IMR-90 (cell line): ENCODE data around the gene B3GNT9. TPM values are rescaled to one million over a fixed set of nuclear protein-coding genes. Genes with fewer than 3 reads are reported as not detected.

ENCODE experiments used
- ATAC-seq: fragments of 200-7000 bp; cut with Tn5 transposase; 2 replicates; pipeline ENCODE4 v1.9.1; 2020; ENCODE audit warnings: low read depth, mild to moderate bottlenecking, moderate library complexity
- BruUV-seq: library from RNA; stranded (reverse); fragments of 400-500 nt; replicated peaks from 2 replicates; lab custom pipeline; 2021; lab: Mats Ljungman, UMichigan
- CTCF ChIA-PET: fragments of 300-600 bp; formaldehyde crosslinking; extraction: SDS; loops from one replicate; lab custom pipeline; 2021; ENCODE audit warnings: antibody characterized with exemption; lab: Yijun Ruan, JAX
- POLR2A ChIA-PET: fragments of 300-600 bp; sonication (Branson Sonifier 250); formaldehyde crosslinking; loops from one replicate; lab custom pipeline; 2022; ENCODE audit warnings: antibody characterized with exemption; ENCODE audit not compliant: unreplicated experiment; lab: Charles Lee
- DNase-seq: peaks from one replicate; pipeline ENCODE4 v3.0.0; 2013
- H2AFZ ChIP-seq: replicated peaks from 2 replicates; pipeline ENCODE3; 2013; ENCODE audit warnings: low read length, mild to moderate bottlenecking; ENCODE audit not compliant: poor library complexity
- H2AK5ac ChIP-seq: 2 replicates; pipeline ENCODE4 v1.6.1; 2013; ENCODE audit warnings: low read depth, low read length, inconsistent platforms
- H2AK9ac ChIP-seq: replicated peaks from 2 replicates; pipeline ENCODE3; 2013; ENCODE audit warnings: mild to moderate bottlenecking, low read depth, low read length, moderate library complexity; ENCODE audit not compliant: poor library complexity
- H2BK120ac ChIP-seq: 2 replicates; pipeline ENCODE4 v1.6.1; 2013; ENCODE audit warnings: low read depth, low read length, inconsistent platforms
- H2BK15ac ChIP-seq: 3 replicates; pipeline ENCODE4 v1.6.1; 2013; ENCODE audit warnings: low read depth, low read length, inconsistent platforms
- H2BK20ac ChIP-seq: 2 replicates; pipeline ENCODE4 v1.6.1; 2013; ENCODE audit warnings: low read depth, mild to moderate bottlenecking, inconsistent platforms, low read length, moderate library complexity
- H2BK5ac ChIP-seq: 2 replicates; pipeline ENCODE4 v1.6.1; 2013; ENCODE audit warnings: mild to moderate bottlenecking, low read depth, low read length, inconsistent platforms; ENCODE audit not compliant: poor library complexity, severe bottlenecking
- H3K14ac ChIP-seq: replicated peaks from 2 replicates; pipeline ENCODE4 v1.6.1; 2013; ENCODE audit warnings: low read depth, low read length, inconsistent platforms
- H3K18ac ChIP-seq: 2 replicates; pipeline ENCODE4 v1.6.1; 2013; ENCODE audit warnings: low read depth, low read length, control low read depth
- H3K23ac ChIP-seq: 2 replicates; pipeline ENCODE4 v1.6.1; 2013; ENCODE audit warnings: low read depth, low read length, inconsistent platforms
- H3K27ac ChIP-seq: 2 replicates; pipeline ENCODE4 v1.5.1; 2013; ENCODE audit warnings: mild to moderate bottlenecking, control low read depth, low read length; ENCODE audit not compliant: insufficient read depth
- H3K27me3 ChIP-seq: 2 replicates; pipeline ENCODE4 v1.6.1; 2013; ENCODE audit warnings: low read length; ENCODE audit not compliant: control insufficient read depth, insufficient read depth
- H3K36me3 ChIP-seq: 2 replicates; pipeline ENCODE4 v1.6.1; 2013; ENCODE audit warnings: low read length, mixed read lengths; ENCODE audit not compliant: control insufficient read depth, insufficient read depth
- H3K4ac ChIP-seq: 2 replicates; pipeline ENCODE4 v1.6.1; 2013; ENCODE audit warnings: low read depth, low read length, inconsistent platforms
- H3K4me1 ChIP-seq: 2 replicates; pipeline ENCODE4 v1.6.1; 2013; ENCODE audit warnings: low read length, mixed read lengths; ENCODE audit not compliant: control insufficient read depth, insufficient read depth
- H3K4me2 ChIP-seq: 2 replicates; pipeline ENCODE4 v1.6.1; 2013; ENCODE audit warnings: low read depth, mild to moderate bottlenecking, control low read depth, low read length, moderate library complexity
- H3K4me3 ChIP-seq: 2 replicates; pipeline ENCODE4 v1.5.1; 2013; ENCODE audit warnings: low read depth, mild to moderate bottlenecking, control low read depth, low read length, moderate library complexity; ENCODE audit not compliant: insufficient read depth
- H3K56ac ChIP-seq: 2 replicates; pipeline ENCODE4 v1.6.1; 2013; ENCODE audit warnings: low read length, inconsistent platforms; ENCODE audit not compliant: insufficient read depth; ENCODE audit errors: extremely low read depth
- H3K79me1 ChIP-seq, 2 experiments: 2 replicates each; pipeline ENCODE4 v1.6.1; 2013; ENCODE audit warnings: low read length in 2 of 2, inconsistent platforms in 1 of 2, low read depth in 1 of 2
- H3K9ac ChIP-seq: 2 replicates; pipeline ENCODE4 v1.6.1; 2013; ENCODE audit warnings: low read depth, low read length, control low read depth
- H3K9me1 ChIP-seq: 2 replicates; pipeline ENCODE4 v1.6.1; 2013; ENCODE audit warnings: low read length, inconsistent platforms; ENCODE audit not compliant: insufficient read depth
- H3K9me3 ChIP-seq: 2 replicates; pipeline ENCODE4 v1.6.1; 2013; ENCODE audit warnings: low read length; ENCODE audit not compliant: control insufficient read depth, insufficient read depth
- H4K20me1 ChIP-seq: 2 replicates; pipeline ENCODE4 v1.6.1; 2013; ENCODE audit warnings: low read length, inconsistent platforms; ENCODE audit not compliant: insufficient read depth
- H4K5ac ChIP-seq: 2 replicates; pipeline ENCODE4 v1.6.1; 2013; ENCODE audit warnings: mild to moderate bottlenecking, low read depth, low read length, control low read depth
- H4K8ac ChIP-seq, 2 experiments: 2 replicates each; pipeline ENCODE4 v1.6.1; 2013; ENCODE audit warnings: low read depth in 2 of 2, low read length in 2 of 2, control low read depth in 1 of 2, inconsistent platforms in 1 of 2
- H4K91ac ChIP-seq: 2 replicates; pipeline ENCODE4 v1.6.1; 2013; ENCODE audit warnings: low read depth, low read length, inconsistent platforms; ENCODE audit not compliant: insufficient read depth
- BHLHE40 ChIP-seq: fragments of 150-350 bp; IDR thresholded peaks from 2 replicates; pipeline ENCODE4 v1.6.1; 2016; ENCODE audit warnings: mild to moderate bottlenecking, low read depth, low read length
- CEBPB ChIP-seq: IDR thresholded peaks from 2 replicates; pipeline ENCODE4 v1.6.1; 2012; ENCODE audit warnings: low read depth, low read length, improper control_type of control experiment
- CHD1 ChIP-seq: IDR thresholded peaks from 2 replicates; pipeline ENCODE4 v1.6.1; 2012; ENCODE audit warnings: low read depth, low read length, improper control_type of control experiment
- FOS ChIP-seq: fragments of 150-350 bp; IDR thresholded peaks from 2 replicates; pipeline ENCODE4 v1.6.1; 2016; ENCODE audit warnings: low read depth, low read length
- MXI1 ChIP-seq: IDR thresholded peaks from 2 replicates; pipeline ENCODE4 v1.6.1; 2012; ENCODE audit warnings: low read depth, mild to moderate bottlenecking, low read length, moderate library complexity, borderline replicate concordance
- RCOR1 ChIP-seq: IDR thresholded peaks from 2 replicates; pipeline ENCODE4 v1.6.1; 2012; ENCODE audit warnings: mild to moderate bottlenecking, low read length, improper control_type of control experiment; ENCODE audit not compliant: insufficient replicate concordance
- RFX5 ChIP-seq: IDR thresholded peaks from 2 replicates; pipeline ENCODE4 v1.8.0; 2012; ENCODE audit warnings: low read depth, mild to moderate bottlenecking, low read length, moderate library complexity
- SMC3 ChIP-seq: fragments of 150-350 bp; IDR thresholded peaks from 2 replicates; pipeline ENCODE4 v1.6.1; 2016; ENCODE audit warnings: low read depth, mild to moderate bottlenecking, antibody characterized with exemption, low read length, moderate library complexity
- WGBS, 2 experiments: methylation state at CpG; one replicate each; pipeline versions ENCODE4 v1.1.5 to v1.1.7; 2013; ENCODE audit warnings: missing lambda C conversion rate in 2 of 2; ENCODE audit not compliant: insufficient read length in 1 of 2; ENCODE audit errors: extremely low coverage in 2 of 2; 5-methylcytosine and 5-hydroxymethylcytosine counted together
- dilution Hi-C: fragments of 300-500 bp; cut with HindIII; formaldehyde crosslinking; loops from one replicate; pipeline ENCODE4 v1.14.3; 2018; ENCODE audit warnings: low sequenced_read_pairs; ENCODE audit not compliant: unreplicated experiment
- in situ Hi-C: fragments of 300-500 bp; cut with MboI; formaldehyde crosslinking; loops from 3 replicates; pipeline ENCODE4 v1.14.3; 2019; ENCODE audit warnings: low sequenced_read_pairs, inconsistent platforms, mixed read lengths
- intact Hi-C: fragments of 100-400 bp; cut with micrococcal nuclease; formaldehyde crosslinking; loops from 2 replicates; pipeline ENCODE4 v1.10.0; 2022
- polyA plus RNA-seq, 3 experiments: library from polyadenylated mRNA; depleted of rRNA; stranded (reverse); fragments of >200 nt; gene quantifications; 2 replicates each; pipeline ENCODE4 v1.2.3, GENCODE V29; 2012; ENCODE audit warnings: low replicate concordance in 1 of 3
- total RNA-seq: library from RNA; depleted of rRNA; stranded (reverse); fragments of >200 nt; gene quantifications from 2 replicates; pipeline ENCODE4 v1.2.3, GENCODE V29; 2012

B3GNT9 gene
- total and polyA plus RNA-seq, 2 of the 4 experiments (the other 2 are of a cell fraction) = 5.0 to 12.0 TPM

DNA sequence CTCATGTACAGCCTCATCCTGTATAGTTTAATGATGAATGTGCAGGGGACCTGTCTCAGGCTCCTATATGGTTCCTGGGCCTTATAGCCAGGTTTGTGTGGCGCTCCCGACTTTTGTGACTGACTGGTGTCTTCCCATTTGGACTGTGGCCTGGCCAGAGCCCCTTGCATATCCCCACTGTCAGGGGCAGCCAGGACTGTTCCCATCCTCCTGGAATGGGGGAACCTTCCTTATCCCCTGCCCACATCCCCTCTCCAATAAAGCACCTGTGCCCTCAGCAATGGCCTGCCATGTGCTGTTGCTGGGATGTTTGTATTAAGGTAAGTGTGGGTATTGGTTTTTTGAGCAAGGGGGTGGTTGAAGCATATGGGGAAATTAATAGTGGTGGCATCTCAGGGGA is 2.6 kb downstream of the B3GNT9 start (continued):
- TF ChIP-seq RFX5 (no peak), RCOR1 (no peak), BHLHE40 (no peak), FOS (no peak), SMC3 (no peak), CHD1 (no peak)

DNA sequence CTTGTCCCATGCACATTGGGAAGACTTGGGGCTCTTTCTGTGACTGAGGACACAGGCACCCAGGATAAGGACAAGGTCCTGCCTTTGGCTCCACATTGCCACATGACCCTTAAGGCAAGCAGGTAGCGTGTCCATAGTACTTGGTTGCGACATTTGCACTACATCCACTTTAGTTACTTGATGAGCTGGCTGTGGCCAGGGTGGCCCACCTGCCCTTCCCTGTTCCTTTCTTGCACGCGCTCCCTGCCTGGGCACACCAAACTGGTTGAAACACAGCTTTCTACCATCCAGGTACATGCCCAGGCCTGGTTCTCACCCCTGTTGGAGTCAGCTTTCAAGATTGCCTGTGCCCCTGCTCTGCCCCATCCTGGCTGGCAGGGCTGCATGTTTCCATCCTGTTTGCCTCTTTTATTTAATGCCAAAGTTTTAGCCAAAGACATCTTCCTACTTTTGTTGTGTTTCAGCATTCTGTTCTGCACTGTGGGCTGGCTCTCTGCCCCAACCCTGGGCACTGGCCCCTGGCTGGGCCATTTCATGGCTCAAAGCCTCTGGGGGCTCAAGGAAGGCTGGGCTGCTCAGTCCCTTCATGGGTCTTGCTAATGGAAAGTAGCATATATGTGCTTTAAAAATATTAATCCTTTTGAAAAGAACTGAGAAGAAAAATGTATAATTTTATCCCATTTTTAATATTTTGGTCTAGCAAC is 3.2 kb downstream of the B3GNT9 start:
- Histone ChIP-seq H3K9me1 (peaks cover 4% of the 10 kb centered on the region; the same call in 1 of the 2 replicates), H3K4me1 (peaks cover 5% of the 10 kb centered on the region; the same call in 1 of the 2 replicates), H3K23ac (no peak overlapping the region), H3K4me3 (no peak overlapping the region), H3K36me3 (peaks cover 57% of the 10 kb centered on the region), H3K27ac (no peak overlapping the region), H2AK9ac (peak overlapping the region; percentile 48), H4K5ac (no peak overlapping the region), H4K8ac (no peak overlapping the region), H4K20me1 (peaks cover 7% of the 10 kb centered on the region; the same call in 1 of the 2 replicates), H3K4ac (no peak overlapping the region), H3K79me1 (peaks cover 0 to 30% of the 10 kb centered on the region in 2 experiments; a peak in 2 of 4 replicates), H3K9ac (no peak overlapping the region), H2AFZ (no peak overlapping the region), H3K18ac (no peak overlapping the region), H3K4me2 (no peak overlapping the region), H2BK15ac (no peak overlapping the region), H3K9me3 (no peaks in the 10 kb centered on the region), H2BK20ac (no peak overlapping the region), H4K91ac (no peak overlapping the region), H2AK5ac (no peak overlapping the region), H3K27me3 (no peaks in the 10 kb centered on the region), H3K14ac (no peak overlapping the region), H3K56ac (no peak overlapping the region), H2BK5ac (no peak overlapping the region), H2BK120ac (no peak overlapping the region)
- CTCF ChIA-PET = no interaction called here
- no peak for DNase-seq
- TSS peak; percentile 56 for BruUV-seq
- POLR2A ChIA-PET = no interaction called here
- 91% methylated on average over 4 of the region's 4 CpGs; no CpG with 5 or more reads in 1 of the 2 experiments for WGBS, 2 experiments
- dilution Hi-C loops (no loop called here), in situ Hi-C loops (no loop called here), intact Hi-C loops (no loop called here)
- TF ChIP-seq CEBPB (0 out of 2 replicates have a peak, but pooled peaks have one; percentile 24), MXI1 (no peak)
- ATAC-seq = no peak
